Lung (tissue), 12 donors: ENCODE results near the gene ADAMTS13. TPM values are rescaled to one million over a fixed set of nuclear protein-coding genes. Genes with fewer than 3 reads are reported as not detected.

Experiments
- ATAC-seq: fragments of 200-7000 bp; cut with Tn5 transposase; one replicate; pipeline ENCODE4 v1.9.1; 2020; ENCODE audit warnings: moderate number of reproducible peaks; ENCODE audit not compliant: insufficient read depth, low FRiP score
- DNase-seq, 3 donors: peaks; one replicate each; pipeline ENCODE4 v3.0.0-alpha.2; 2013 to 2017
- H3K27ac ChIP-seq, 2 donors: one replicate each; pipeline ENCODE4 v1.5.1; 2013; ENCODE audit warnings: mild to moderate bottlenecking in 2 of 2, moderate library complexity in 2 of 2, control low read depth in 1 of 2, inconsistent platforms in 1 of 2, low read depth in 1 of 2, low read length in 1 of 2
- H3K27me3 ChIP-seq, 3 donors: one replicate each; pipeline ENCODE4 v1.5.1; 2013; ENCODE audit warnings: low read length in 2 of 3; ENCODE audit not compliant: control insufficient read depth in 3 of 3, insufficient read depth in 3 of 3
- H3K36me3 ChIP-seq, 4 donors: one replicate each; pipeline ENCODE4 v1.5.1; 2013; ENCODE audit warnings: low read length in 4 of 4, mild to moderate bottlenecking in 1 of 4, moderate library complexity in 1 of 4; ENCODE audit not compliant: control insufficient read depth in 4 of 4, insufficient read depth in 4 of 4
- H3K4me1 ChIP-seq, 5 donors: one replicate each; pipeline ENCODE4 v1.5.1; 2013; ENCODE audit warnings: low read length in 5 of 5, mild to moderate bottlenecking in 2 of 5, moderate library complexity in 1 of 5; ENCODE audit not compliant: control insufficient read depth in 5 of 5, insufficient read depth in 5 of 5
- H3K4me3 ChIP-seq: one replicate; pipeline ENCODE4 v1.5.1; 2013; ENCODE audit warnings: mild to moderate bottlenecking, control low read depth, moderate library complexity
- H3K9ac ChIP-seq, 2 donors: one replicate each; pipeline ENCODE4 v1.5.1; 2013; ENCODE audit warnings: low read length in 2 of 2, control low read depth in 1 of 2; ENCODE audit not compliant: insufficient read depth in 1 of 2
- H3K9me3 ChIP-seq, 4 donors: one replicate each; pipeline ENCODE4 v1.5.1; 2013; ENCODE audit warnings: low read length in 3 of 4, mild to moderate bottlenecking in 1 of 4, moderate library complexity in 1 of 4; ENCODE audit not compliant: control insufficient read depth in 4 of 4, insufficient read depth in 3 of 4
- CTCF ChIP-seq: IDR thresholded peaks from 2 replicates; pipeline ENCODE4 v1.5.1; 2012; ENCODE audit warnings: mild to moderate bottlenecking; ENCODE audit errors: control extremely low read depth, extremely low read depth
- WGBS, 2 donors: extraction: QIAGEN DNeasy Blood & Tissue Kit; methylation state at CpG; one replicate each; pipeline ENCODE4 v1.1.7; 2013; 5-methylcytosine and 5-hydroxymethylcytosine counted together
- polyA plus RNA-seq, 2 donors: library from polyadenylated mRNA; stranded (reverse); fragments of 200-250 nt; gene quantifications; one replicate each; pipeline ENCODE4 v1.2.1, GENCODE V29; 2013
- total RNA-seq, 2 donors: library from RNA; depleted of rRNA in 1 of 2; stranded (reverse); fragments of >200 nt in 1 of 2; gene quantifications; one replicate each; pipeline ENCODE4 v1.2.1, GENCODE V29; 2014 to 2021
- donor health status: control.
- donor health status: control.
- donor health status: Bipolar disorder and iron deficiency.
- donor health status: healthy.
- donor health status: DM: yes; HTN: yes; CAD: no.

ADAMTS13 gene
- total and polyA plus RNA-seq, 4 donors = 1.0 to 4.1 (median 2.9) TPM

- Histone ChIP-seq H3K9ac (no peak overlapping the region), H3K4me3 (no peak overlapping the region), H3K27me3 (no peaks in the 10 kb centered on the region), H3K4me1 (peaks cover 0 to 11% (median 0%) of the 10 kb centered on the region in 5 donors), H3K9me3 (no peaks in the 10 kb centered on the region), H3K27ac (no peak overlapping the region), H3K36me3 (no peaks in the 10 kb centered on the region)
- DNase-seq (peak; percentile 56 to 69 (median 65)), ATAC-seq (no peak)
- TF ChIP-seq CTCF = no peak
- WGBS, 2 donors = 77 to 79% methylated on average over 11 of the region's 11 CpGs
Measured at GRCh38 chr9:133453651-133454050, 31.5 kb downstream of the ADAMTS13 start.

GRCh38 chr9:133454325-133454724 is 32.2 kb downstream of the ADAMTS13 start:
- 92 to 94% methylated on average over 19 of the region's 19 CpGs for WGBS, 2 donors
- no peaks in the 10 kb centered on the region for H3K36me3 ChIP-seq
- H3K27me3 ChIP-seq = no peaks in the 10 kb centered on the region
- peaks cover 0 to 14% (median 0%) of the 10 kb centered on the region in 5 donors for H3K4me1 ChIP-seq
- H3K9me3 ChIP-seq = no peaks in the 10 kb centered on the region
- no peak for DNase-seq
- no peak for TF ChIP-seq CTCF
- H3K27ac ChIP-seq = no peak overlapping the region
- no peak overlapping the region for H3K4me3 ChIP-seq
- no peak overlapping the region for H3K9ac ChIP-seq
- no peak for ATAC-seq

- Histone ChIP-seq H3K9ac (no peak overlapping the region), H3K27ac (no peak overlapping the region), H3K9me3 (no peaks in the 10 kb centered on the region), H3K4me3 (no peak overlapping the region), H3K36me3 (no peaks in the 10 kb centered on the region), H3K4me1 (peaks cover 0 to 15% (median 0%) of the 10 kb centered on the region in 5 donors), H3K27me3 (no peaks in the 10 kb centered on the region)
- DNase-seq (no peak), ATAC-seq (no peak)
- TF ChIP-seq CTCF = no peak
- WGBS, 2 donors = 94 to 96% methylated on average over 20 of the region's 20 CpGs
Measured at GRCh38 chr9:133454943-133455673, 32.9 kb downstream of the ADAMTS13 start.

GRCh38 chr9:133455936-133456335 is 33.8 kb downstream of the ADAMTS13 start:
- H3K36me3 ChIP-seq = no peaks in the 10 kb centered on the region
- TF ChIP-seq CTCF = no peak
- H3K9ac ChIP-seq = no peak overlapping the region
- H3K4me1 ChIP-seq = peaks cover 0 to 20% (median 3%) of the 10 kb centered on the region in 5 donors
- no peaks in the 10 kb centered on the region for H3K9me3 ChIP-seq
- no peak overlapping the region for H3K27ac ChIP-seq
- WGBS, 2 donors = 91 to 96% methylated on average over 11 of the region's 11 CpGs
- H3K27me3 ChIP-seq = no peaks in the 10 kb centered on the region
- no peak for ATAC-seq
- no peak for DNase-seq
- no peak overlapping the region for H3K4me3 ChIP-seq
